HG02763 (cell line): ENCODE data around the gene CCDC7.
"Not testable (repeated sequence)": the region's sequence is repeated elsewhere in the genome, so short reads cannot be mapped to it uniquely, and the experiment has no call there.

ENCODE experiments used
- ATAC-seq: cut with Tn5 transposase; IDR thresholded peaks from one replicate; pipeline ENCODE4 v1.9.1; 2021; ENCODE audit warnings: mild to moderate bottlenecking, moderate library complexity; ENCODE audit not compliant: unreplicated experiment

CCDC7 gene

DNA sequence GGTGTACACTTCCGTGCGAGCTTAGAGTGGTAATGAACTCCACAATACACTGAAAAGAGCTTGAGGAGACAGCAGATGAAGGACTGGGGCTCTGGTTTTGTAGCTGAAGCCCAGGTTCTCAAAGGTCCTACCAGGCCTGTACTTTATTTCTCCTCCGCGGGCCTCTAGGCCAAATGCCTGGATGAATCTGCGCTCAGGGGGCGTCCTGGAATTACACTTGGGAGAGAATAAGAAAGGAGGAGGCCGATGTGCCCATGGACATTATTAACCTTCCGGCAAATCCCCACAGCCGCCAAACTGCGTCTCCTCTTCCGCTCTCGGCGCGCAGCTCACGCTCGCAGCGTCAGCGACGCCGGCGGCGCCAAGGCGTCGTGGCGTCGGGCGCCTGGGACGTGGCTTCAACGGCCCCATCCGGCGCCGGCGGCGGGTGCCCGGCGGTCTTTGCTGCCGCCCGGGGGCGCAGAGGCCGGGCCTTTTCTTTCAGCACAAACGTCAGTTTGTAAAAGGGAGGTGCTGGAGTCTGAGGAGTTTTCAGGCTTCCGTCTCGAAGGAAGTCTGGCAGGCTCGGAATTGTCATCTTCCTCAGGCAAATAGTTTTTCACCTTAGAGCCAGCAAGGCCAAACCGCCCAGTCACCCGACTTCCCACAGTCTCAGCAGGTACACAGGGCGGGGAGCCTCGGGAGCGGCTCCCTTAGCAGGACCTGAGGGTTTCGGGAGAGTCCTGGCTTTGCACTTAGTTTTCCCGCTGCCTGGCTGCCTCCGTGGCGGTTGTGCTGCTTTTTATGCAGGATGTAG lies at the start of gene CCDC7:
Gene CCDC7, plus strand, starts transcription at position 401 of the 796 bp plus-strand sequence. CDS start 5,503 bp downstream, outside the sequence.
- peak; percentile 98 for ATAC-seq

DNA sequence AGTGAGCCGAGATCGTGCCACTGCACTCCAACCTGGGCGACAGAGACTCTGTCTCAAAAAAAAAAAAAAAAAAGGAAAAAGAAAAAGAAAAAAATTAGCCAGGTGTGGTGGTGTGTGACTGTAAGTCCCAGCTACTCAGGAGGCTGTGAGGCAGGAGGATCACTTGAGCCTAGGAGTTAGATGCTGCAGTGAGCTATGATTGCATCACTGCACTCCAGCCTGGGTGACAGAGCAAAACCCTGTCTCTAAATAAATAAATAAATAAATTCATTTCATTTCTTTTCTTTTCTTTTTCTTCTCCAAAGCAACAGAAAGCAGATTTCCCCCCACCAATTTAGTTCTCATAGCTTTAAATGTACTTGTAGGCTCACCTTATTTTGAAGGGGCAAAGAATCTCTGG lies 48.8 kb upstream of the CCDC7 start:
- ATAC-seq = not testable (repeated sequence)

DNA sequence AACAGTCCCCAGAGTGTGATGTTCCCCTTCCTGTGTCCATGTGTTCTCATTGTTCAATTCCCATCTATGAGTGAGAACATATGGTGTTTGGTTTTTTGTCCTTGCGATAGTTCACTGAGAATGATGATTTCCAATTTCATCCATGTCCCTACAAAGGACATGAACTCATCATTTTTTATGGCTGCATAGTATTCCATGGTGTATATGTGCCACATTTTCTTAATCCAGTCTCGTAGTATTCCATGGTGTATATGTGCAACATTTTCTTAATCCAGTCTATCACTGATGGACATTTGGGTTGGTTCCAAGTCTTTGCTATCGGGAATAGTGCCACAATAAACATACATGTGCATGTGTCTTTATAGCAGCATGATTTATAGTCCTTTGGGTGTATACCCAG lies 46.2 kb upstream of the CCDC7 start:
- ATAC-seq = not testable (repeated sequence)

DNA sequence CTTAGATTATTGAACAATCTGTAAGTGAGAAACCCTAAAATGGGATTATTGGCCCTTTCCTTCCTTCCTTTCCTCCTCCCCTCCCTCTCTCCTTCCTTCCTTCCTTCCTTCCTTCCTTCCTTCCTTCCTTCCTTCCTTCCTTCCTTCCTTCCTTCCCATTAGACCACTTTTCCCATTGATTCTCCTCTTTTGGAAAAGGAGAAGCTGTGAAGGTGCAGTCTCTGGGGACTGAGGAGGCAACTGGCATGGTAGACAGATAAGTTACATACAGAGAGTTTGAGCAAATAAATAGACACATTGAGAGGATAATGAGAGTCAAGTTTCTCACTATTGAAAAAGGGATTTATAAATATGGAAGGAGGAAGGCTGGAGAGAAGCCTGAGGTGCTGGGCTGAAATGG lies 45.0 kb upstream of the CCDC7 start:
- no peak for ATAC-seq

DNA sequence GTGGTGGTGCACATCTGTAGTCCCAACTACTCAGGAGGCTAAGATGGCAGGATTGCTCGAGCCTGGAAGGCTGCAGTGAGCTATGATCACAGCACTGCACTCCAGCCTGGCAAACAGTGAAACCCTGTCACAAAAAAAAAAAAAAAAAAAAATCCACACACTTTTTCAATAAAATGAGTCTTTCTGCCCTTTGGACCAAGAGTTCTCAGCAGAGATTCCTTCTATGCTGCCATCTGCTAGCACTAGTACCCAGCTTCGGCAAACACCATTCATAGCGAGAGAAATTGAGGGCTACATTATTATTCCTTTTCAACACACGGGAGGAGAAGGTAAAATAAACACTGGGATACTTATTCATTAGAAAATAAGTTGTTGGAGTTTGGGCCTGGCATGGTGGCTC lies 43.4 kb upstream of the CCDC7 start:
- no peak for ATAC-seq

DNA sequence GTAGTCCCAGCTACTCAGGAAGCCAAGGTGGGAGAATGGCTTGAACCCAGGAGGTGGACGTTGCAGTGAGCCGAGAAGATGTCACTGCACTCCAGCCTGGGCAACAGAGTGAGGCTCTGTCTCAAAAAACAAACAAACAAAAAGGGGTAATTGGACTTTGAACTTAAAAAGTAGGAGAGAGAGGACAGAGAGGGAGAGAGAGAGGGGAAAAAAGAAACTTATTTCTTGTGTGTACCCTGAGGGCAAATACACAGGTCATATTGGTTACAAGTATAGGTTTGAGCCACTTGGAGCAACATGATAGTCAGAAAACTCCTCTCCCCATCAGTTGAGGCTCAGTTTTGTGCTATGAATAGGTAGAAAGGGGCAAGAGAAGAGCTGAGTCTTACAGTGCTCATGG lies 42.8 kb upstream of the CCDC7 start:
- ATAC-seq = no peak

DNA sequence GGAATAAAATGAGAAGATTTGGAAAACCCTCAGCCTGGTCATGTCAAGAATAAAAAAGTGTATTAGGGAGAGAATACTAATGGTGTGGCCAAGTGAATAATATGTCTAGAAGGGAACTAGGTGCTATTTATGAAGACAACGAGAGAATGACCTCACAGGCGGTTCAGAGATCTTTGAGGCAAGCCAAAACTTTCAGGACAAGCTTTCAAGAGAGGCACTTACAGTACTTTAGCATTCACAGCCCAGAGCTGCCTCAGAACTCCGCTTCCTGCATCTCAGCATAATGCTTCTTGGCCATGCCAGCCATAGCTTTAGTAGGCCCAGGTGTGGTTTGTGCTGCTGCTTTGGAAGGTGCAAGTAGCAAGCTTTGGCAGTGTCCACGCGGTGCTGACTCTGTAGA lies 37.2 kb upstream of the CCDC7 start:
- no peak for ATAC-seq

DNA sequence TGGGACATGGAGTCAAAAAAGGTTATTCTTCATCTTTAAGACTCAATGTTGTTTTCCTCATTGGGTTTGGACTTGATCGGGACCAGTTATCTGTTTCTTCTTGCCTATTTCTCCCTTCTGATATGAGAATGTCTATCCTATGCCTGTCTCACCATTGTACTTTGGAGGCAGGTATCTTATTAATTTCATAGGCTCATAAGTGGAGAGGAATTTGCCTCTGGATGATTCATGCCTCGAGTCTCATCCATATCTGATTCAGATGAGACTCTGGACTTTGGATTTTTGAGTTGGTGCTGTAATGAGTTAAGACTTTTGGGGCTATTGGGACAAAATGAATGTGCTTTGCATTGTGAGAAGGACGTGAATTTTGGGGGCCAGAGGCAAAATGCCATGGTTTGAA lies 36.2 kb upstream of the CCDC7 start:
- ATAC-seq = no peak

DNA sequence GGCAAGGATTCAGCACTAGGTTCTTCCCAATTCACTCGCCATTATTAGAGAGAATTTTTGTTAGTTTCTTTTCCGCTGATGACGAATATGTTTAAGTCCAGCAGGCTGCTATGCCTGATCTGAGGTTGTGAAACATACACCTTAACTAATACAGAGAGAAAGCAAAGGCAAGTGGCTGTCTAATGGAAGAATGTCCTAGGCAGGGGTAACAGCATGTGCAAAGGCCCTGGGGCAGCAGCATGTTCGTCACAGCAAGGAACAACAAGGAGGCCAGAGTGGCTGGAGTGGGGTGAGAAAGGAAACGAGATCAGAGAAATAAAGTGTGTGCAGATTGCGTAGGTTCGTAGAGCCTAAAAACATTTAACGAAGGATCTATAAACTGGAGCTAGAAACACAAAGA lies 35.4 kb upstream of the CCDC7 start:
- ATAC-seq = no peak

DNA sequence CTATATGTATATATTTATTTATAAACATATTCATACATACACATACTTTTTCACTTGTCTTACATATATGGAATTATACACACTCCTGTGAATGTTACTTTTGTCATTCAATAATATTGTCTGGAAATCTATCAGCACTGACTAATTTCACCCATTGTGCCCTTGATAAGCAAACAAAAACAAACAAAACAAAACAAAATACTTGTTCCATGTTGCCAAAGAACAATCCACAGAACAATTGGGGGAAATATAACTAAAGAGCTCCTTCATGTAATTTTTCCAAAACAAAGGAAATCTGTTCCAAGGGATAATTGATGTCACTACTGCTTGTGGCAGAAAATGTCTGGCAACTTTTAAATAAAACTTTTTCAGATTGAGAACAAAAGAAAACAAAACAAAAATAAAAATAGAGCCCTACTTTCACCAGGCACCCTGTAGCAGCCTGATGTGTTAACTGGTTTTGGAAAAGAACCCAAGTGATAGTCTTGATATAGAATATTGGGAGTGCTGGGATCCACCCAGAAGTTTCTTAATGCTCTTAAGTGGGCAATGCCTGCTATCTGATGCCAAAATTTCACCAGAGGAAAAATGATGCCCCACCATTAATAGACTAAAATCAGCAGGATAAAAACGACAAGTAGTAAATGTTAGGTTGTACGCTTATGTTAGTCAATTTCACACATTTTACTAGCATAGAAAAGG lies 34.0 kb upstream of the CCDC7 start:
- no peak for ATAC-seq

DNA sequence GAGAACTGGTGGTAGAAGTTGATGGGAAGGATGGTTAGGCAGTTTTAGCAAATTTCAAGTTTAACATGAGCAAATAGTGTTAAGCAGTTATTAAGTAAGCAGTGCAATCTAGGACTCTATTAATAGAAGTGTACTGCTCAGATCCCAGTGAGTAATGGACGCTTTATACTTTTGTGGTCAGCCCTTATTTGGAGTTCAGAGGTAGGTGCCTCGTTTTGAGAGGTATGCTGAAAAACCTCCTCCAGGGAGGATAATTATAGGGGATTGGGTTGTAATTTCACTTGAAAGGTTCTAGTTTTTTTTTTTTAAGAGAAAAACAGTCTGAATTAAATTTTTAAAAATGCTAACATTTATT lies 33.5 kb upstream of the CCDC7 start:
- ATAC-seq = no peak

DNA sequence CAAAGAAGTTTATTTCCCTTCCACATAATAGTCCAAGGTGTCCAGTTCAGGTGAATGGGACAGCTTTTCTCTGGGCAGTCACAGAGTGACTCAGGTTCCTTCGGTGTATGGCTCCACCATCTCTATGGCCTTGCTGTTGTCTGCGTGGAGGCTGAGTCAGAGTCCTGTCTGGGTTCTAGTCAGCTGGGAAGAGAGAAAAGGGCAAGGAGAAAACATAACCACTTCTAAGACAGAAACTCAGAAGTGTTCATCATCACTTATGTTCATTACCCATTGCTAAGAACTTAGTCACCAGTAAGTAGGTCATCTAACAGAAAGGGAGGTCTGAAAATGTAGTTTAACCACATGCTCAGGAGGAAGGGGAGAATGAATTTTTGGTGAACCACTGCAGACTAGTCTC lies 32.4 kb upstream of the CCDC7 start:
- ATAC-seq = no peak

DNA sequence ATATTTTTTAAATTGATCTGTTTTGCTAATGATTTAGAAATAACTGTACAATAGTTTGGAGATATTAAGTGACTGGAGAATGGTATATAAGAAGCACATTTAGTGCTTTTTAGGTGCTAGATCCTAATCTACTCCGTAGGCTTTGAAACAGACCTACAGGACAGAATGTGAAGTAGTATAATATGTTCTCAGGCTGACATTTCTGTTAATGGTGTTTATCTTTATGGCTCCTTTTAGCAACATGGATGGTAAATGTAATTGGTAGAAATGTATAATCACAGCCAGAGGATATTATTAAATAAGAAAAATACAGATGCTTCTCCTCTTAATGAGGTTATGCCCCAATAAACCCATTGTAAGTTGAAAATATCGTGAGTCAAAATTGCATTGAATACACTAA lies 30.6 kb upstream of the CCDC7 start:
- ATAC-seq = no peak

DNA sequence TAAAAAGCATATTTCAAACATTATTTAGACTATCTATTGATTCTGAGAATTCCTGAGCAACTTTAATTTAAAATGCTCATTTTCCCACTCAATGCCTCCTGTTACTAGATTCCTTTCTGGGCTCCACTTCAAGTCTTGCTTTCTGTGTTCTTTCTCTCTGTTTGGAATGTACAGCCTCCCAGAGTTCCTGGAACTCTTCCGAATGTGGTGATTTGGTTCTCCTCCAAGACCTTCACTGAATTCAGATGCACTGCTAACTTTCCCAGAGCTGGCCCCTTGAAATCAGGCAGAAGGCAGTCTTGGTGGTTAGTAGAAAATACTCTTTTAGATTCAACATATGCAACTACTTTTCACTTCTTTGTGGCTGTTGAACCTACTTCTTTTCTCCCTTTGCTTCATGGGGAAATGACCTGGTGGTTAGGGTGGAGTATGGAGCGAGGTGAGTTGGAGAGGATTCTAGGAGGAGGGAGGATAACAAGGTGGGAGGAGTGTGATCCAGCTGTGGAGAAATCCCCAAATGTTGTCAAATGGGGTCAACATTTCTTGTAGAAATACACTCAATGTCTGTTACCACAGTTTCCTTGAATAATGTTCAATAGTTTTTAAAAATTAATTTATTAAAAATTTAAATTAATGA lies 27.9 kb upstream of the CCDC7 start:
- ATAC-seq = no peak

DNA sequence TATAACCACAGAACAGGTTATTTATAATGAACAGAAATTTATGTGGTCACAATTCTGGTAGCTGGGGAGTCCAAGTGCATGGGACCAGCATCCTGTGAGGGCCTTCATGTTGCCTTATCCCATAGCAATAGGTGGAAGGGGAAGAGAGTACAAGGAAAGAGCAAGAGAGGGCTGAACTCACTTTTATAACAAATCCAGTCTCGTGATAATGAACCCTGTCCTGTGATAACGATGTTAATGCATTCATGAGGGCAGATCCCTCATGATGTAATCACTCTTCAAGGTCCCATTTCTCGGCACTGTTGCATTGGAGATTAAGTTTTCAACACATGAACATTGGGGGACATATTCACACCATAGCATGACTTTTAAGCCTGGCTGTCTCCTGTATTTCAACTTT lies 27.4 kb upstream of the CCDC7 start:
- no peak for ATAC-seq

DNA sequence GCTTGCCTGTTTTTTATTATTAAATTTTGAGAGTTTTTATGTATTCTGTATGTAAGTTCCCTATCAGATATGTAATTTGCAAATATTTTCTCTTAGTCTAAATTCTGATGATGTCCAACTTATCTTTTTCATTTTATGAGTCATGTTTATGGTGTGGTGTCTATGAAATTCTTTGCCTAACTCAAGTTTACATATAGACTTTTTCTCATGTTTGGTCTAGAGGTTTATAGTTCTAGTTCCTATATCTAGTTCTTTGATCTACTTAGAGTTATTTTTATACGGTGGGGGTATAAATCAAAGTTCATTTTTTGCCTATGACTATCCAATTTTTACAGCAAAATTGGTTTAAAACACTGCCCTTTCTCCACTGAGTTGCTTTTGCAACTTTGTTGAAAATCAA lies 26.3 kb upstream of the CCDC7 start:
- ATAC-seq = no peak

DNA sequence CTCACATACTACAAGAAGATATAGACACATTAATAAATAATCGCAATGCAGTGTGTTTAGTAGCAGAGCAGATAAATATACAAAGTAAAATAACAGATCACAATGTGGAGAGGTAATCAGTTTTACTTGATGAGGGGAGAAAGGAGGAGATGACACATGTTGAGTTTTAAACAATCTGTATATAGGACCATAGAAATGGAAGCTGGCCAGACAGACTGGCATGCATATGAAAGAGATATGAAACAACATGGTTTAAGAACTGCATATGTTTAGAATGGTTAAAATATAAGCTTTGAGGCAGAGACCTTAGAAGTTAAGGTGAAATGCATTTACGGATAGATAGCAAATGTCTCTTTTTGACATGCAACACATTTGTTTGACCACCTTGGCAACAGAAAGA lies 19.8 kb upstream of the CCDC7 start:
- ATAC-seq = no peak

DNA sequence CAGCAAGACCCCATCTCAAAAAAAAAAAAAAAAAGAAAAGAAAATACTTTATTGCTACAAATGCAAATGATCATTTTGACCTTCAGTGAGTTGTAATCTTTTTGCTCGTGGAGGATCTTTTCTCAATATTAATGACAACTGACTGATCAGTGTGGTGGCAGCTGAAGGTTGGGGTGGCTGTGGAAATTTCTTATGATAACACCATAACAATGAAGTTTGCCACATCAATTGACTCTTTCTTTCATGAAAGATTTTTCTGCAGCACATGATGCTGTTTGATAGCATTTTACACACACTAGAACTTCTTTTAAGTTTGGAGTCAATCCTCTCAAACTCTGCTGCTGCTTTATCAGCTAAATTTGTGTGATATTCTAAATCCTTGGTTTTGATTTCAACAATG lies 12.4 kb upstream of the CCDC7 start:
- no peak for ATAC-seq

DNA sequence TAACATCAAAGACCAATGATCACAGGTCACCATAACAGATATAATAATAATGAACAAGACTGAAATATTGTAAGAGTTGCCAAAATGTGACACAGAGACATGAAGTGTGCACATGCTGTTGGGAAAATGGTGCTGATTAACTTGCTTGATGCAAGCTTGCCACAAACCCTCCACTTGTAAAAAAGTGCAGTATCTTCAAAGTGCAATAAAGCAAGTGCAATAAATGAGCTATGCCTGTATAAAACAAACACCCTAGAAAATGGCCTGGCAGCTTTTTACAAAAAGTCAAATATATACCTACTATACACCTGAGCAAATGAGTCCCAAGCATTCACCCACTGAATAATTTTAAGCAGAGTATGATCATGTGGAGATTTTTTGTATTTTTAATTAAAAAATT lies 9.7 kb upstream of the CCDC7 start:
- no peak for ATAC-seq

DNA sequence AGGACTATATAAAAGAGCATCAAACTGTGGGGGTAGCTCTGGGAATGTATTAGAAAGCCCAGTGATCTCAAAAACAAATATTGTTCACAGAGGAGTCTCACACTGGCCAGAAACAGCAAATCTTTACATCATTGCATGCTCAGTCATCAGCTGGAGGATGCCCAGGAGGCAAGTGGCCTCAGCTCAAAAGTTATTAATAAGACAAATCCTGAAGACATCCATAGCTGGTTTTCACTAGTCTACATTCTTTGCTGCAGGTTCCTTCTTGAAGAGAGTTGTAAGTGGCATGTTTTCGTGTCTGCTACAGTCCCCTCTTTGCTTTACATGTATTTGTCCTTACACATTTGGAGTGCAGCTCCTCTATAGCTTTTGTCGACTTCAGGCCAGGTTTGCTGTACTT lies 8.6 kb upstream of the CCDC7 start:
- ATAC-seq = no peak

DNA sequence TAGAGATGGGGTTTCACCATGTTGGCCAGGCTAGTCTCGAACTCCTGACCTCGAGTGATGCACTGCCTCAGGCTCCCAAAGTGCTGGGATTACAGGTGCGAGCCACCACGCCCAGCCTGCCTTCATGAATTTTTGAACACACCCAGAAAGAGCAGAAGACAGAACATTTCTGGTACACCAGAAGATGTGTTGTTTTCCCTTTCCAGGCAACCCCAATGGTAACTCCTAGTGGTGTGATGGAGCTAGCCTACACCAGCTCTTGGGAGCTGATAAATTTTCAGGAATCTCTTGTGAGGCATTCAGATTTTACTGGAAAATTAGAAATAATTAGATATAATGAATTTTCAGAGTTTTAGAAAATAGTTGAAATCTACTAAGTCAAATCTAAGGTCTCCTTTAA lies 904 bp upstream of the CCDC7 start:
- ATAC-seq = no peak
